ENCODE results near the gene GABPA.

GRCh38 chr21:25701529-25701928 is 33.2 kb upstream of the GABPA start:
- TF ChIP-seq CTCF (IDR thresholded peaks at IDR 0.05) (no peak), POLR2A (IDR thresholded peaks at IDR 0.05) (no peak)
